ENCODE results near the gene MYLIP. TPM values are rescaled to one million over a fixed set of nuclear protein-coding genes. Genes with fewer than 3 reads are reported as not detected.
A peak's percentile ranks its signal among the peaks of the same experiment; 100 is the strongest.

Gene MYLIP
- total and polyA plus RNA-seq, 2 of the 13 experiments (the other 11 are each of a cell fraction or from before 2014, with no cell fraction given): 3.4 to 10.8 TPM

- Histone ChIP-seq H4K20me1 (ENCODE audit: insufficient read depth, low read length) (no peaks in the 10 kb centered on the region), H3K4me2 (ENCODE audit: low read depth, low read length) (no peak overlapping the region), H3K9me3 (ENCODE audit: low read length) (no peaks in the 10 kb centered on the region), H3K27ac (ENCODE audit: extremely low read length, insufficient read depth, low read length) (no peak overlapping the region), H3K9ac (ENCODE audit: insufficient read depth, low read depth, low read length) (no peak overlapping the region), H3K79me2 (ENCODE audit: insufficient read depth, low read length) (no peaks in the 10 kb centered on the region), H3K27me3 (ENCODE audit: control insufficient read depth in 1 of 2, insufficient read depth in 2 of 2, low read length in 2 of 2) (no peaks in the 10 kb centered on the region), H3K4me3 (replicated peaks in 1 of 3; ENCODE audit: insufficient read depth in 1 of 3, low read depth in 2 of 3, low read length in 3 of 3) (no peak overlapping the region), H2AFZ (ENCODE audit: low read length) (no peak overlapping the region), H3K4me1 (ENCODE audit: insufficient read depth, low read length) (no peaks in the 10 kb centered on the region), H3K36me3 (replicated peaks in 1 of 2; ENCODE audit: control insufficient read depth in 1 of 2, insufficient read depth in 2 of 2, low read length in 2 of 2) (peaks cover 7 to 37% of the 10 kb centered on the region in 2 experiments)
- no peak for FAIRE-seq
- no peak for DNase-seq (ENCODE audit: low spot score)
- in situ Hi-C loops (cut with HindIII; ENCODE audit: extremely low pct_ligation_motif_present, low pct_unique_long_range_greater_than_20kb): no loop called here
- no TSS peak for BruUV-seq (replicated peaks)
- ChIA-PET POLR2A (interaction anchor here (1.0 kb wide), 1 partner anchor 9 kb away, joined by 3 read pairs; no protein-coding TSS in a partner anchor), CTCF (ENCODE audit: low intra/inter-chr PET ratio, low total read pairs) (no interaction called here)
- no peak for ATAC-seq
- intact Hi-C loops (cut with micrococcal nuclease; ENCODE audit: unreplicated experiment): no loop called here
- WGBS (ENCODE audit: low lambda C conversion rate): 94% methylated on average over 12 of the region's 13 CpGs
- TF ChIP-seq ZFP41 (CRISPR knock-in tag; IDR thresholded peaks at IDR 0.05; ENCODE audit: borderline replicate concordance) (no peak), ZFP90 (CRISPR knock-in tag; IDR thresholded peaks at IDR 0.05; ENCODE audit: borderline replicate concordance) (no peak), ZKSCAN1 (IDR thresholded peaks at IDR 0.05; ENCODE audit: low read length) (peak; percentile 49; the same call in 1 of the 2 replicates), ZNF740 (CRISPR knock-in tag; IDR thresholded peaks at IDR 0.05) (no peak)
Measured at GRCh38 chr6:16145038-16145437, 16.2 kb downstream of the MYLIP start.

GRCh38 chr6:16146028-16146427 is 17.1 kb downstream of the MYLIP start:
- POLR2A ChIA-PET: no interaction called here

More at GRCh38 chr6:16146028-16146427, 17.1 kb downstream of the MYLIP start:
- Histone ChIP-seq H3K4me2 (ENCODE audit: low read depth, low read length) (no peak overlapping the region), H3K79me2 (ENCODE audit: insufficient read depth, low read length) (no peaks in the 10 kb centered on the region), H3K4me3 (replicated peaks in 1 of 3; ENCODE audit: insufficient read depth in 1 of 3, low read depth in 2 of 3, low read length in 3 of 3) (no peak overlapping the region), H3K4me1 (ENCODE audit: insufficient read depth, low read length) (no peaks in the 10 kb centered on the region), H3K36me3 (replicated peaks in 1 of 2; ENCODE audit: control insufficient read depth in 1 of 2, insufficient read depth in 2 of 2, low read length in 2 of 2) (peaks cover 7 to 37% of the 10 kb centered on the region in 2 experiments), H3K27me3 (ENCODE audit: control insufficient read depth in 1 of 2, insufficient read depth in 2 of 2, low read length in 2 of 2) (no peaks in the 10 kb centered on the region), H3K27ac (ENCODE audit: extremely low read length, insufficient read depth, low read length) (no peak overlapping the region), H2AFZ (ENCODE audit: low read length) (no peak overlapping the region), H3K9ac (ENCODE audit: insufficient read depth, low read depth, low read length) (no peak overlapping the region), H3K9me3 (ENCODE audit: low read length) (no peaks in the 10 kb centered on the region), H4K20me1 (ENCODE audit: insufficient read depth, low read length) (no peaks in the 10 kb centered on the region)
- intact Hi-C loops (cut with micrococcal nuclease; ENCODE audit: unreplicated experiment) (no loop called here), in situ Hi-C loops (cut with HindIII; ENCODE audit: extremely low pct_ligation_motif_present, low pct_unique_long_range_greater_than_20kb) (no loop called here)
- no TSS peak for BruUV-seq (replicated peaks)
- FAIRE-seq: no peak
- DNase-seq (ENCODE audit: low spot score): no peak
- TF ChIP-seq STAT5B (CRISPR knock-in tag; IDR thresholded peaks at IDR 0.05) (no peak), CENPT (CRISPR knock-in tag; IDR thresholded peaks at IDR 0.05; ENCODE audit: low read depth) (no peak), ZNF138 (CRISPR knock-in tag; IDR thresholded peaks at IDR 0.05; ENCODE audit: low read depth) (no peak), SIN3A (IDR thresholded peaks at IDR 0.05; ENCODE audit: borderline replicate concordance, low read depth, low read length) (no peak), ZNF224 (CRISPR knock-in tag; IDR thresholded peaks at IDR 0.05) (no peak), ZNF280D (CRISPR knock-in tag; IDR thresholded peaks at IDR 0.05) (no peak), ZNF335 (CRISPR knock-in tag; IDR thresholded peaks at IDR 0.05) (no peak), ZNF512 (CRISPR knock-in tag; IDR thresholded peaks at IDR 0.05) (no peak), HMG20B (CRISPR knock-in tag; conservative IDR thresholded peaks at IDR 0.05) (no peak)
- ATAC-seq: no peak
- 85% methylated on average over 4 of the region's 4 CpGs for WGBS (ENCODE audit: low lambda C conversion rate)
- CTCF ChIA-PET (ENCODE audit: low intra/inter-chr PET ratio, low total read pairs): no interaction called here
